Keratinocyte (primary cell): ENCODE measurements around the gene KLHL9. TPM values are rescaled to one million over a fixed set of nuclear protein-coding genes. Genes with fewer than 3 reads are reported as not detected.

Experiments used
- DNase-seq: peaks from one replicate; pipeline ENCODE4 v3.0.0-alpha.2; 2011; ENCODE audit warnings: low read depth, missing footprints, low spot score
- FAIRE-seq: peaks from 2 replicates; lab custom pipeline; 2011; peaks lifted over from hg19 to GRCh38; lab: Jason Lieb, UNC
- H2AFZ ChIP-seq: 2 replicates; pipeline ENCODE4 v1.6.0; 2012; ENCODE audit warnings: low read length, control low read depth, inconsistent platforms; ENCODE audit not compliant: control insufficient read depth
- H3K27ac ChIP-seq: 2 replicates; pipeline ENCODE4 v1.5.1; 2011; ENCODE audit warnings: low read length; ENCODE audit not compliant: control insufficient read depth, insufficient read depth
- H3K27me3 ChIP-seq: 3 replicates; pipeline ENCODE4 v1.6.0; 2011; ENCODE audit warnings: low read length; ENCODE audit not compliant: control insufficient read depth, insufficient read depth; ENCODE audit errors: extremely low read depth
- H3K36me3 ChIP-seq, 2 experiments: 2 replicates in 1 of 2; 3 replicates in 1 of 2; pipeline ENCODE4 v1.5.1; 2011; ENCODE audit warnings: low read length in 2 of 2, mild to moderate bottlenecking in 1 of 2; ENCODE audit not compliant: control insufficient read depth in 2 of 2, insufficient read depth in 2 of 2; ENCODE audit errors: extremely low read depth in 1 of 2
- H3K4me1 ChIP-seq: 3 replicates; pipeline ENCODE4 v1.5.1; 2011; ENCODE audit warnings: low read length; ENCODE audit not compliant: control insufficient read depth, insufficient read depth; ENCODE audit errors: extremely low read depth
- H3K4me2 ChIP-seq: 3 replicates; pipeline ENCODE4 v1.6.0; 2011; ENCODE audit warnings: low read depth, low read length; ENCODE audit not compliant: control insufficient read depth, insufficient read depth; ENCODE audit errors: extremely low read depth
- H3K4me3 ChIP-seq, 3 experiments: fragments of 200-600 bp in 1 of 3; sonication (generic) in 1 of 3; 2 replicates in 2 of 3; 3 replicates in 1 of 3; pipeline ENCODE4 v1.5.1; 2011 to 2016; ENCODE audit warnings: low read length in 3 of 3, mild to moderate bottlenecking in 3 of 3, control low read depth in 2 of 3, inconsistent platforms in 1 of 3, low read depth in 1 of 3, mixed read lengths in 1 of 3, mixed run types in 1 of 3, moderate library complexity in 1 of 3; ENCODE audit not compliant: control insufficient read depth in 2 of 3, insufficient read depth in 2 of 3; ENCODE audit errors: extremely low read depth in 1 of 3
- H3K79me2 ChIP-seq: 2 replicates; pipeline ENCODE4 v1.6.0; 2012; ENCODE audit warnings: low read length; ENCODE audit not compliant: control insufficient read depth, insufficient read depth
- H3K9ac ChIP-seq: 3 replicates; pipeline ENCODE4 v1.6.0; 2011; ENCODE audit warnings: low read length; ENCODE audit not compliant: control insufficient read depth, insufficient read depth; ENCODE audit errors: extremely low read depth
- H3K9me1 ChIP-seq: 3 replicates; pipeline ENCODE4 v1.6.0; 2011; ENCODE audit warnings: low read length; ENCODE audit not compliant: control insufficient read depth, insufficient read depth; ENCODE audit errors: extremely low read depth
- H3K9me3 ChIP-seq: 2 replicates; pipeline ENCODE4 v1.5.1; 2012; ENCODE audit warnings: low read depth, low read length; ENCODE audit not compliant: control insufficient read depth
- H4K20me1 ChIP-seq: 3 replicates; pipeline ENCODE4 v1.6.0; 2011; ENCODE audit warnings: low read length; ENCODE audit not compliant: control insufficient read depth, insufficient read depth; ENCODE audit errors: extremely low read depth
- EZH2 ChIP-seq: IDR thresholded peaks from one replicate; pipeline ENCODE4 v1.6.1; 2012; ENCODE audit warnings: inconsistent platforms, mild to moderate bottlenecking, low read length, moderate library complexity
- dilution Hi-C: fragments of 300-500 bp; cut with MboI; formaldehyde crosslinking; loops from one replicate; pipeline ENCODE4 v1.7.0; 2020; ENCODE audit warnings: low sequenced_read_pairs; ENCODE audit not compliant: extremely low pct_ligation_motif_present
- polyA plus RNA-seq, 5 experiments: library from polyadenylated mRNA; depleted of rRNA in 3 of 5; stranded (reverse) in 3 of 5; stranded (forward) in 1 of 5; unstranded in 1 of 5; fragments of >200 nt; gene quantifications; 1 replicate in 1 of 5; 2 replicates in 3 of 5; 3 replicates in 1 of 5; pipeline versions ENCODE4 v1.2.1 to v1.2.3, GENCODE V29; 2011 to 2012; ENCODE audit warnings: missing spikeins in 2 of 5, low read depth in 1 of 5, low replicate concordance in 1 of 5
- TF ChIP-seq, protein P1 (sequence below), 3 experiments: IDR thresholded peaks in 1 of 3; conservative IDR thresholded peaks in 1 of 3; optimal IDR thresholded peaks in 1 of 3; 2 replicates in 2 of 3; 3 replicates in 1 of 3; pipeline versions ENCODE3 to v1.5.1; 2011; ENCODE audit warnings: low read length in 3 of 3, mild to moderate bottlenecking in 3 of 3, moderate library complexity in 2 of 3, control low read depth in 1 of 3, inconsistent platforms in 1 of 3; ENCODE audit not compliant: insufficient read depth in 2 of 3; ENCODE audit errors: extremely low read depth in 1 of 3

The KLHL9 gene
- polyA plus RNA-seq, 1 donor (not counting 4 experiments of a cell fraction or from before 2014, with no cell fraction given) = 18.7 TPM

DNA sequence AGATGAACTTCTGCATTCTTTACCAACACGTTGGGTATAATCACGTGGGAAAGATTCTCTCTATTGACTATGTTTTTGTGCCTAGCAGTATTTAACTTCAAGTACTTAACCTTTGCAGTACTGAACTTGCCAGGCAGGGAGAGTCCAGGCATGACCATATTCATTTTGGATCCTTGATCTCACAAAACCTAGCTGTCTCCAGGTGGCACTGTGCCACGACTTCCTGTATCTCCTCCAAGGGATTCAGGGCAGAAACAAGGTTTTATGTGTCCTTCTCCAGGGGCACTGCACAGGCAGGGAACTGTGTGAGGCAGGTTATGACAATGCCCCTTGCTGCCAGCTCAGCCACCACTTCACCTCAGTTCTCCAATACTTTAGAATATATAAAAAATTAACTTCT is 18.3 kb downstream of the KLHL9 start:
- H3K4me3 ChIP-seq = no peak overlapping the region
- no peaks in the 10 kb centered on the region for H3K36me3 ChIP-seq
- no peaks in the 10 kb centered on the region for H3K79me2 ChIP-seq
- no peaks in the 10 kb centered on the region for H3K9me1 ChIP-seq
- no peak overlapping the region for H3K9ac ChIP-seq
- H2AFZ ChIP-seq = no peak overlapping the region
- no peak for DNase-seq
- dilution Hi-C loops = no loop called here
- no peak overlapping the region for H3K4me2 ChIP-seq
- no peak overlapping the region for H3K27ac ChIP-seq
- H3K27me3 ChIP-seq = no peaks in the 10 kb centered on the region
- no peaks in the 10 kb centered on the region for H4K20me1 ChIP-seq
- peak; percentile 65 for FAIRE-seq
- H3K4me1 ChIP-seq = peaks cover 6% of the 10 kb centered on the region
- no peaks in the 10 kb centered on the region for H3K9me3 ChIP-seq
- TF ChIP-seq EZH2 = no peak
- TF ChIP-seq, protein P1, sequence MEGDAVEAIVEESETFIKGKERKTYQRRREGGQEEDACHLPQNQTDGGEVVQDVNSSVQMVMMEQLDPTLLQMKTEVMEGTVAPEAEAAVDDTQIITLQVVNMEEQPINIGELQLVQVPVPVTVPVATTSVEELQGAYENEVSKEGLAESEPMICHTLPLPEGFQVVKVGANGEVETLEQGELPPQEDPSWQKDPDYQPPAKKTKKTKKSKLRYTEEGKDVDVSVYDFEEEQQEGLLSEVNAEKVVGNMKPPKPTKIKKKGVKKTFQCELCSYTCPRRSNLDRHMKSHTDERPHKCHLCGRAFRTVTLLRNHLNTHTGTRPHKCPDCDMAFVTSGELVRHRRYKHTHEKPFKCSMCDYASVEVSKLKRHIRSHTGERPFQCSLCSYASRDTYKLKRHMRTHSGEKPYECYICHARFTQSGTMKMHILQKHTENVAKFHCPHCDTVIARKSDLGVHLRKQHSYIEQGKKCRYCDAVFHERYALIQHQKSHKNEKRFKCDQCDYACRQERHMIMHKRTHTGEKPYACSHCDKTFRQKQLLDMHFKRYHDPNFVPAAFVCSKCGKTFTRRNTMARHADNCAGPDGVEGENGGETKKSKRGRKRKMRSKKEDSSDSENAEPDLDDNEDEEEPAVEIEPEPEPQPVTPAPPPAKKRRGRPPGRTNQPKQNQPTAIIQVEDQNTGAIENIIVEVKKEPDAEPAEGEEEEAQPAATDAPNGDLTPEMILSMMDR (optimal IDR thresholded peaks at IDR 0.05 in 1 of 3, IDR thresholded peaks at IDR 0.05 in 1 of 3, conservative IDR thresholded peaks at IDR 0.05 in 1 of 3; ENCODE audit: extremely low read depth in 1 of 3, insufficient read depth in 2 of 3, low read length in 3 of 3) = peak in 1 of 3 experiments; percentile 36

DNA sequence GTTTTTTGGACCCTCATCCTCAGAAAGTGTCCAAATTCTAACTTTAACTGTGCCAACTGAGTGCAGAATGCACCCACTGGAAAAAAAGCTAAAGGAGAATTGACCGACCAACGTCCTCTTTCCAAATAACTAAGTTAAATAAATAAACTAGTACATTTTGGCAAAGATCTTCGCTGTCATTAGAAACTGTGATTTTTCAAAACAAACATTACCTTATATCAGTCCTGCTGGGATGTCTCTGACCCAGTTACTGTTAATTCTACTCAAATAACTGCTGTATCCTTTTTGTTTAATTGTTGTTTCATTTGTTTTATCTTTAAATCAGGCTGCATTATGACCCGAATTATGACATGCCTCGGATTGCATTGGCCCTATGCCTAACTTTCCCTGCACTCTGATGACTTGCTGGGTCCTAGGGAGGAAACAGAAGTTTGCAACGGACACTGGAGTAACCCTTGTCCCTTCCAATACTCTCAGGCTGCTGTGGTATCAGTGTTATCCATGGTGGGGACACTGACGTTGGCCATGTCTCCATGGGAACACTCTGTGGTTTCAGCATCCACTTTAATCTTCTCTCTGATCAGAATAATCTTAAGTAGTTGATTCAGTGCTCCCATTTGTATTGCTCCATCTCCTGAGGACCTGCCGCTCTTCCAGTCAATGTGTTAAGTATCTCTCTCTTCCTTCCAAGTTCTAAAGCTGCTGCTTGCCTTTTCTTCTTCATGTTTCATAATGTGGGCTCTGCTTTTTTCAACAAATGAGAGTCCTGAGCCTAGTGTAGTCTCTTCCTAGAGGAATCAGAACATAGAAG is 19.0 kb downstream of the KLHL9 start:
- H3K9me1 ChIP-seq = no peaks in the 10 kb centered on the region
- FAIRE-seq (no peak), DNase-seq (no peak)
- no peaks in the 10 kb centered on the region for H3K27me3 ChIP-seq
- no peak overlapping the region for H2AFZ ChIP-seq
- H3K9me3 ChIP-seq = no peaks in the 10 kb centered on the region
- no peak overlapping the region for H3K27ac ChIP-seq
- H3K36me3 ChIP-seq = no peaks in the 10 kb centered on the region
- no peak overlapping the region for H3K4me3 ChIP-seq
- TF ChIP-seq, protein P1 (optimal IDR thresholded peaks at IDR 0.05 in 1 of 3, IDR thresholded peaks at IDR 0.05 in 1 of 3, conservative IDR thresholded peaks at IDR 0.05 in 1 of 3; ENCODE audit: extremely low read depth in 1 of 3, insufficient read depth in 2 of 3, low read length in 3 of 3) = no peak
- no peak for TF ChIP-seq EZH2
- no peak overlapping the region for H3K4me2 ChIP-seq
- H3K9ac ChIP-seq = no peak overlapping the region
- no peaks in the 10 kb centered on the region for H4K20me1 ChIP-seq
- dilution Hi-C loops = no loop called here
- H3K4me1 ChIP-seq = peaks cover 6% of the 10 kb centered on the region
- no peaks in the 10 kb centered on the region for H3K79me2 ChIP-seq
